NOMO-1 treated with DMSO at 0.1 percent for 48 hours (cell line): ENCODE data around the gene RUNX1.

Experiments
- DNase-seq: peaks from one replicate; lab custom pipeline; 2025; ENCODE audit not compliant: unreplicated experiment; lab: John Stamatoyannopoulos, UW

Gene RUNX1

DNA sequence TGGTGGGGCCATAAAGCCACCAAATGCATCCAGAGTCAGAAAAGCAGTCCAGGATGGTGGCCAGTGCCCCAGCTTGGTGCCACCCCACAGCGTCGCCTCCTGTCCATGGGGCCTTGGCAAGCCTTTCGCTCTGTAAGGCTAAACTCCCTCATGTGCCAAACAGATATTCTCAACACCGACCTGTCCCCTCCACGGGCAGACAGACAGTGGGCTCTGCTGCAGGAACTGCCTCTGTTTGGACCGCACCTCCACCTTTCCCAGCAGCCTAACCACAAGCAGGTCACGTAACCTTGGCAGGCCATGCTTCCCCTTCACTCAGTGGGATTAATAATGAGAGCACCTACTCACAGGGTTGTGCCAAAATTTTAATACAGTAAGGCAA, 11.7 kb downstream of the RUNX1 start:
- DNase-seq, result no peak

DNA sequence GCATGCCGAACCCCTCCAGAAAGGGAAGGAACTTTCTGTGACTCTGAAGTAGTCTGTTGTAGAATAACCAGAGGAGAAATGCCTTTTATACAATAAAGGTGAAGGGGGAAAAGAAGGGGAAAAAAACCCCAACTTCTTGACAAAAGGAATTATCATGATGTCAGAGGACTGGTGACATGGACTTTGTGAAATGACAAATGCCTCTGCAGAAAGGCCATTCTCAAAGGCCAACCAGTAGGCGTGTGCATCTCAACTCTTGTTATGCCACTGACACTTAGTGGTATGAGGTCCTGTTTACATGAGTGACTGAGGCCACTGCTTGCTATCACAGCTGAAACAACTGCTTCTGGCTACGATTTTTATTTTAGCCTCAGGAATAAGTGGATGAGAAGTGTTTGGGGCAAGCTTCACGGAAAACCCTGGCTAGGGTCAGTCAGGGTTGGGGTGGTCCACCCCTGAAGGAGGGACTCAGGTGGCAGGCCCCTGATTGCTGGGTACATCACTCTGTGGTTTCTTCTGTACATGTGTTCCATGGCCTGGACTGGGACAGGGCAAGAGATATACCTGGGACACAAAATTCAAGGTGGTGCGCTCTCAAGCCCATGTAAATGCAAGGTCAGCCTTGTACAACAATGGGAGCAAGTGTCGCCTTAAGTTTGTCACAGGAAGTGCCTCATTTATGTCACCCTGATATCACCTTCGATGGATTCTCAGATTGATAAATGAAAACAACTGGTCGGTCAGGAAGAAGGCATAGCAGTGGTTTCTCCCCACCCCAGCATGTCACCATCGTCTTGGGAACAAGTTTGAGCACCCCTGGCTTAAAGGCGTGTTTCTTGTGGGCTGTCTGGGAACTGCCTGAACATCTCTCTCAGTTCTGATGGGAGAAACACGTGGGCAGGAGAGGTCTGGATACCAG, 12.4 kb downstream of the RUNX1 start:
- no peak for DNase-seq

DNA sequence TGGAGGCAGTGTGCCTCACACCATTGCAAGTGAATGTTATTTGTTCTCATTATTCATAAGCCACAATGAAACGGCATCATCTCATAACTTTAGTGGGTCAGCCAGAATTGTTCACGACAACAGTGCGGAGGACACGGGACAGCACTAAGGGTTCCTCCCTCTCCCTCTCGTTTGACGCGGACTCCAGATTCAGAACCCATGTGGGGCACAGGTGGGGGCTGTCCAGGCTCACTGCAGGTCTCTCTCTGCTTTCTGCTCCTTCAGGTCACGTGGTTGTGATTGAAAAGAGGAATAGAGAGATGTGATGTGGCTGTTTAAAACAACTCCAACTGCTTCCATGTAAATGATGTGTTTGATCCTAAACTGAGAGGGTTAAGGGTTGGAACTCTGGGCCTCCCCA, 13.5 kb downstream of the RUNX1 start:
- no peak for DNase-seq

DNA sequence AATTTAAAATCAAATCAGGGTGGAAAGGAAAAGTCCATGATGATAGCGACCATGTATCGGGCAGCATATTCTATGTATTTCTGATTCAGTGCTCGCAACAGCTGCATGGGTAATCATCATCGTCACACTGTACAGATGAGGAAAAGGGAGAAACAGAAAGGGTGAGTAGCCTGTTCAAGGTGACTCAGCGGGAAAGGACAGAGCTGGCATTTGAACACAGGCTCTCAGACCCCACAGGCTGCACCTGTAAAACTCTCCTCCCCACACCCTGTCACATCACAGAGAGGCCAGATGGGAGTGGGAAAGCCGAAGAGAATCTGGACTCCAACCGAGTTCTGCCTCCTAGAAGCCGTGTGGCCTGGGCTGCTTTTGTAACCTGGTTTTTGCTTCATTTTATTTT, 14.0 kb downstream of the RUNX1 start:
- DNase-seq, result no peak

DNA sequence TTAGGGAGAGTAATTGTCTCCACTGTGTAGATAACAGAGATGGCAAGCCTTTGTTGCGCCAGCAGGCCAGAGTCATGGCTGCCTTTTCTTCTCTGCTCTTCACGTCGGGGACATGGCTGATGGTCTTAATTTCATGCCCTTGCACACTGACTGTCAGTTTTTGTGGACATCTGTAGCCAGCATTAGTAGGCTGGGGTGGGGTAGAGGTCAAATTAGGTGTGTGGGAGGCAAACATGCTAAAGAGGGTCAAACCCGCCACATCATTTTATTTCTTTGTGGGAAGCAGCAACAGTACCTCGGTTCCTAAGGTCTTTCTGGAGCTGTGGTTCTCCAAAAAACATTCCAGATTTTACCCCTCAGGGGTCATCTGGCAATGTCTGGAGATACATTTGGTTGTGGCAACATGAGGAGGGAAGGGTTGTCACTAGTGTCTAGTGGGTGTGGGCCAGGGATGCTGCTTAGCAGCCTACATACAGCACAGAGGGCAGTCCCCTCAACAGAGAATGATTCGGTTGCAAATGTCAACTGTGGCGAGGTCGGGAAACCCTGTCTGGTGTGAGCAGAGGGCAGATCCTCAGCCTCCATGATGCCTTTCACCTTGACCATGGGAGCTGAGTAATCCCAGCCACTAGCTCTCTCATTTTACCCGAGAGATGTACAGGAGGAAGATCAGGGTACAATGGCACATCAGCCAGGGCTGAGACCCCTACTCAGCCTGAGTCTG, 14.7 kb downstream of the RUNX1 start:
- DNase-seq, result no peak

DNA sequence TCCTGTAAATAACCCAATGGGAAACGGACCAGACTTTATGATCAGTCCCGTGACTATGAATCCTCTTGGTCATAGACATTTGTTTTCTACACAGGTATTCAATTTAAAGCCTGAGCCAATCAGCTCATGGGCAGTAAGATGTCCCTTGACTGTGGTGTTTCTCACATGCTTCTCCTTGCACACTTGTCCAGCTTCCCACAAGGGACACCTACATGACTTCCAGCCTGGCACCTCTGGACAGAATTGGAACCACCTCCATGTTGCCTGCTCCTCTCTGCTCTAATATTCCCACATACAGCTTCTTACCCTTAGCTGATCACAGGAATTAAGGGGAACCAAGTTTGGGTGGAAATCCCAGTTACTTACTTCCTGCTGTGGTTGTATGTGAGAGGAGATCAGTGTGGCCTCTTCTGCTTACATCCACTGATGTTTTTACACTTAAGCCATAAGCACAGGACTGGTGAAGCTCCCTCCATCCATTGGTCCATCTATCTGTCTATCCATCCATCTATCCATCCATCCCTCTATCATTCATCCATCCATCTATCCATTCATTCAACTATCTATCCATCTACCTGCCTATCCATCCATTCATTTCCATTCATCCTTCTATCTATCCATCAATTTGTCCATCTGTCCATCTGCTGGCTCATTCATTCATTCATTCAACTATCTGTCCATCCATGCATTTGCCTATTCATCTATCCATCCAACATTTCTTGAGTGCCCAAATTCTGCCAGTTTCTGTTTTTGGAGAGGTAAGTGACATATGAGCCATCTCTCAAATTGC, 16.4 kb downstream of the RUNX1 start:
- no peak for DNase-seq

DNA sequence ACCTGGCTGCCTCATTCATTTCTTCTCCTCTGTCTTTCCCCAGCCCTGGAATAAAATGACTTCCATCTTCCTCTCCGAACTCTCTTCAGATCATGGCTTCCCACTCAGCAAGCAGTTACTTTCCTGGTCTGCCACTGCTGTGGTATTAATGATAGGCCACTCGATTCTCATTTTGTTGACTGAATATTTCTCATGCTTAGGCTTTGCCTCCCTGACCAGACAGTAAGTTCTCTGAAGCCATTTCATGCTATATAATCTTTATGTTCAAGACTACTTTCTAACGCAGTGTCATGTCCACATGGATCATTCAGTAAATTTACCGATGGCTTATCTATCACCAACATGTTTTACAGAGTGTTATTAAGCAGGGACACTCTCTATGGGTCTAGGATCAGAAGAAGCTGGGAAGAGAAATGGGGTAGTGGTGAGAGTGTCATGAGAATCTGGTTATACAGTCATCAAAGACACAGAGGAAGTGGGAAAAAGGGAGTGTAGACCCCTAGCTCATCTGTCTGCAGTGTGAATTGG, 20.6 kb downstream of the RUNX1 start:
- no peak for DNase-seq

DNA sequence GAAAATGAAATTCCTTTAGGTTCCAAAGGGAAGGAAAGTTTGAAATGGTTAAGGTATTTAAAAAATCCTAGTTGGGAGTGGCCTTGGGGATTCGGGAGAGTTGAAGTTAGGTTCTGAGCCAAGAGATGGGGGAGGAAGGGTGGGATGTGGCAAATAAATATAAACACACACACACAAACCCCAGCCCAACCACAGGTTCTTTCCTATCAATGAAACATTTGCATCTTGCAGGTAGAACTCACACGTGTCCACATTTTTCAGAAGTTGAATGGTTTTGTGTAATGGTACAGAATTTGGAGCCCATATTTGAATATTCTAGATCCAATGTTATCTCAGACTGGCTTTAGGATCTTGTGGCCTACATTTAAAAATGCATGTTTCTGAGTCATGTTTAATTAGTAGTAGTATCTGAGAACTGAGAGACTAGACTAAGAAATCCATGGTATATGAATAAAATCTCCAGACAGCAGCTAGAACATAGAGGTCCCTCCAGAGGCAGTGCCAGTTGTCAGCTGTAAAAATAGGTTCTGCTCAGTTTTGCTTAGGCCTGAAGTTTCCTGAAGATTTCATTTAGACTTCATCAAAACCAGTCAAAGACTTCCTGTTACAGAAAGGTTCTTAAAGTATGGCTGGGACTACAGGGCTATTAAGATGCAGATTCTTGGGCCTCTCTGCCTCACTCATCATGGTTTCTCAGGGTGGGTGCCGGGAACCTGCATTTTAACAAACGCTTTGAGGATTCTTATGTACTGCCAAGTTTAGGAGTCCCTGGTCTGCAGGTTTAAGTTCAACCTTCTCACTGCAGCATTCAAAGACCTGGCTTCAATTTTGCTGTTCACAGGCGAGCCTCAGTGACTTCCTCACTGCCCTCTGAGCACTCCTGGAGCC, 21.3 kb downstream of the RUNX1 start:
- DNase-seq, result no peak

DNA sequence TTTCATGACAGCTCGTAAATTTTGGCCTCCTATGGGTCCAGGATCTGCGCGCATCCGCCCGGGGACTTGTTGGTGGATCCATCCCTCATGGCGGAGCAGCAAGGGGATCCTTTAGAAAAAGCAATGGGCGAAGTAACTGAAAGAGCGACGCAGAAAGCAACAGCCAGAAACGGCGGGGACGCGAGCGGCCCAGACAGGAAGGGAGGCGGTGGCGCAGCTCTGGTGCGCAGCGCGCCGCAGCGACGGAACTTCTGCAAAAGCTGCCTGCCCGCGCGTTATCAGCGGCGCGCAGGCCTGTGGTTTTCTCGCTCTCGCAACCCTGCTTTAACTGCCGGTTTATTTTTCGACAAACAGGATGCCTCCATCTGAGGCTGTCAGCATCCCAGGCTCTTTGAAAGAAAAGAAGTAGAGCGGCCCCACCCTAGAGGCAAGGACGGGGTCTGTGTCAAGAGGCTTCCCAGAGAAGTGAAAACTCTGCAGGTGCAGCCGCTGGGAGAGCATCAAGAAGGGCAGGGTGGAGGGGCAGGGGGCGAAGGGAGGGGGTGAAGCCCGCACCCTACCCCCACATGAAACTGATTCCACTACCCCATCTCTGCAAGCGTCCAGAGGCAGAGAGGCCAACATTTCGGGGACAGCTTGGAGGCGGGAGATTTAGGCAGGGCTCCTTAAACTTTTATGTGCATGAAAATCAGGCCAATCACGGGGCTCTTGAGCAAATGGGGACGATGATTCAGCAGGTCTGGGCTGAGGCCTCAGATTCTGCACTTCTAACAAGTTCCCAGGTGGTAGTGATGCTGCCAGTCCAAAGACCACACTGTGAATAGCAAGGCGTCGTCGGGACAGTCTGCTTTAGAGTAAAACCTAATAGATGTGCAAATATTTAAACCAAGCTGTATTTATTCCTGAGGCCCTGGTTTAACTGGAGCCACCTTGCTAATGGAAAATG, 22.2 kb downstream of the RUNX1 start:
- DNase-seq, result peak; percentile 96

DNA sequence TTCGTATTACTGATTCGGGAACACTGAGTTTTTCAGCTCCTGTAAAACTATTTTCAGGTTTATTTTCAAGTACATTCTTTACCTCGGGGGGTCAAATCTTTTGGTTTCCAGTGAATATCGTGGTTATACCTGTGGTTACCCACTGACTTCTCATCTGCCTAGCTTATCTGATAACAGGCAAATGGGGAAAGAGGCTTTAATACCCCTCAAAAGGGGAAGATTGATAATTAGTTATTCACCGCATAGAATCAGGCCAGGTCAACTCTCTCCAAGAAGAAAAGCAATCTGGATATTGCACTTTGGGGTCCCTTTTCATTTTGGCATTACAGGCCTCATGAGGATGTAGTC, 23.0 kb downstream of the RUNX1 start:
- DNase-seq, result peak; percentile 47

DNA sequence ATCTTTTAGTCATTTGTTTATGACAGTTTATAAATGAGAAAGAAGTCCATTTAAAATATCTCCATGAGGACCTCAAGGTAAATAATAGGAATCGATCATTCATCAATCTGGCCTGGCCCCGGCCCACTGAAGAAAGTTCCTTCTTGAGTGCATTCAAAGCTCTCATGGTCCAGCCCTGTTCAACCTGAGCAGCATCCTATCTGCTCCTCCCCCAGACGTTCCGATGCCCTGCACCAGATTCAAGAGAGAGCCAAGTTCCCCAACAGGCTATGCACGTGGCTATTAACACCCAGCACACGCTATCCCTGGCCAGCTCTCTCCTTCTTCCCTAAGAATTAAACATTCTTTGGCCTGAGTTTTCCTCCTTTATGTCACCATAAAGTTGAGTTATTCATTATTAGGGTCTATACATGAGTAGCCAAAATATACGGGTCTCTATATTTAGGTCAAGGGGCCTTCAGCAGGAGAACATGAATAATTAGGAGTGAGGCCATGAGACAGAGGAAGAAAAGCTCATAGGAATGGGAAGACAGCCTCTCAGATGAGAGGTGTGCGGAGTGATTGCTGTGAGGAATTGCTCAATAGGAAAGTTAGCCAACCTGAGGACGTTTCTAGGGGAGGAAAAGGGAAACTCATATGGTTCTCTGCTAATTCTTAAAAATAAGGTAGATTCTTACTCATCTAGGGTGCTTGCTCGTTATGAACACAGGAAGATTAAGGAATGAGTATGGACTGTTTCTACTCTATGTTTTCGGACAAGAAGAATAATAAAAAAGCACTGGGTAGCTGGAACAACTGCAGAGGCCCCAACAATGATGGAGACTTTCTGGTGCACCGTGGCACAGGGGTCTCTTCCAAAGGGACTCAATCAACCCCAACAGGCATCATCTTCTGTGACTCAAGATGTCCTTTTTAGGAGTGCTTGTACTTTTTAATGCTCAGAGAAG, 23.6 kb downstream of the RUNX1 start:
- peak; percentile 62 for DNase-seq

DNA sequence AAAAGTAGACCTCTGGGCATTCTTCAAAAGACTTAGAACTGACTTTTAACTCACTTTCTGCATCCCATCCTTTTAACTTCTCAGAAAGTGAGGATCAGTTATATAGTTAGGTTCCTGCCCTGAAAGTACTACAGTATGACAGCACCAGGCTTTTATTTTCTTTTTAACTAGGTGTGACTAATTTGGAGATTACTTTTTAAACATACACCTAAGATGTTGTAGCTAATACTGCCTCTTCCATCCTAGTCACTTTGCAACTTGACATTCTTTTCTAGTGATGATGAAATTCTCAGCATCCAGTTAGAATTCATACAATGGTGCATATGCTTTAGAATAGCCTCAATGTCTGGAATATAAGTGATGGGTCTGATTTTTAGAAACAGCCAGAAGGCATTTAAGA, 24.6 kb downstream of the RUNX1 start:
- DNase-seq, result no peak

DNA sequence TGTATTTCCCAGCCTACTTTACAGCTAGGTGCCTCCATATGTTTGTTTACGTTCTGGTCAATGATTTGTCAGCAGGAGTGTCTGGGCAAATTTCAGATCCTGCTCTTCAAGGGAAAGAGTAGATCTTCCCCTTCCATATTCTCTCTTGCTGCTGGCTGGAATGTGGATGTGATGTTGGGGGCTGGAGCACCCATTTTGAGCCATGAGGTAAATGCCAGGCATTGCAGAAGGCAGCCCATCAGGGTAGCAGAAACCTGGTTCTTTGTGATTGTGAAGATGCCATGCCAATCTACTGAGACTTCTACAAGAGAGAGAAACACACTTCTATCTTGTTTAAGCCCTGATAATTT, 25.1 kb downstream of the RUNX1 start:
- DNase-seq, result no peak

DNA sequence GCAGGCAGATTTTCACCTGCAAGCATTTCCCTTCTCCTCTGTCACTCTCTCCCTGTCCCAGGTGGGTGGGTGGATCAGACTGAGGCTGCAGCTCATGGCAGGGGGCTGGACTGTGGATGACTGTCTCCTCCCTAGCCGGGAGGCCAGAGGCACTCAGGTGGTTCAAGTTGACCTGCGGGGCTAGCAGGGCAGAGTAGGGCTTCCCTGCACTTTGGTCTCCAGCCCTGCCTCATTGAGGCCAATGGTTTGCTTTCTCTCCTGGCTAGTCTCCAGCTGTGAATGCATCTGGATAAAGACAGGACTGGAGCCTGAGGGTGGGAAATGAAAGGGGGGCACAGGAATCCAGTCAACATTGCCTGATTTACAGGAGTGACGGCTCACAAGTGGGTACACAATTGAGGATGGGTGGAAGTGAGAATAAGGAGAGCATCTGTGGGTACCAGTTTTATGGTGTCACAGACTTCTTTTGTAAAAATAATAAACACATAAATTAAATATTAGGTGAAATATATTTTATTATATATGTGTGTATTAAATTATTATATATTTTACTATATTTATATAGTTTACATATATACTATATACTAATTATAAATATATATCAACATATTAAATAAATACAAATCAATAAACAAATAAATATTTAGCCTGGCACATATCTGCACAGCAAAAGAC, 25.6 kb downstream of the RUNX1 start:
- no peak for DNase-seq

DNA sequence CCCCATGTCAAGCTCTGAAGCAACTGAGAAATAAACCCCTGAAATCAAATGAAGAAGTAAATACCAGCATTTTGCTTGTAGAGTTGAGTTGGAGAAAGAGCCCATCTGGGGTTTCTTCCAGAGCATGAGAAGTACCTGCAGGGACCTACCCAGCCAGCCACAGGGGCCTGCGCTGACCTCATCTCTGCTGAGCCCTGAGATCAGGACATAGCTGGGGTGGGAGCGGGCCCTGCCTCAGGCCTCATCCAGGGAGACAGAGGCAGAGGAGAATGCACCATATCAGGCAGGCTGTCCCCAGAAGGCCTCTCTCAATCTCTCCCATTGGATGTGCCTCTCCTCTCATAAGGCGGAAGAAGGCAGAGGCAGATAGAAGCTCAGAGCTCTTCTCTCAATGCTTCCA, 27.6 kb downstream of the RUNX1 start:
- DNase-seq, result no peak

DNA sequence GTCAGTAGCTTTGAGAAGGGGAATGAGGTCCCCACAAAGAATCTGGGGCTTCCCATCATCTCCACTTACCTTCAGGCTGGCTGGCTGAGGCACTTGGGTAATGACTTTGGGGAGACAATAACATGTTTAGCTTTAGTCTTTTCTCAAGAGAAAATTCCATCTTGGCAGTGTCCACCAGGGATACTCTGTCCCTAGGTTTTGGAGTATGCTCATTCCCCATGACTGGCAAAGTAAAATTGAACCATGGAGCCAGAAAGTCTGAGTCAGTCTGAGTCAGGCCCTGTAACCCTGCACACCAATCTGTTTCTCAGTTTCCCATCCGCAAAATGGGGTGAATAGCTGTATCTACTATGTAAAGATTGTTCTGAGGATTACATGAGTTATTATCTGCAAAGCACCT, 28.2 kb downstream of the RUNX1 start:
- no peak for DNase-seq

DNA sequence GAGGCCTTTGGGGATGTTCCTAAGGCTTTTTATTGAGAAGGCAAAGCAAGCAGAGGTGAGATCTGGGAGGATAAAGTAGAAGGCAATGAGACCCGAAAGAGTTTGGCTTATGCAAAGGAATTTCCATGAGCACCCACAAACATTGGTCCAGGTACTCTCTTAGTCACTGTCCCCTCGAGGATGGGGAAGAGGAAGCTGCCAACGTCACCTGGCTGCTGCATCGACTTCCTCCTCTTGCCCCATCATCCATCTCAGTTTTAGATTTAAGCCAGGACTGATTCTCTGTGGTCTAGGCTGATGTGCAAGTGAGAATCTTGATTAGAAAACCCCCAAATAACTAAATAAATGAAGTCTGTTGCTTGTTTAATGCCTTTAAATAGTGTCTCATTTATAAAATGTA, 28.7 kb downstream of the RUNX1 start:
- DNase-seq, result peak; percentile 13

DNA sequence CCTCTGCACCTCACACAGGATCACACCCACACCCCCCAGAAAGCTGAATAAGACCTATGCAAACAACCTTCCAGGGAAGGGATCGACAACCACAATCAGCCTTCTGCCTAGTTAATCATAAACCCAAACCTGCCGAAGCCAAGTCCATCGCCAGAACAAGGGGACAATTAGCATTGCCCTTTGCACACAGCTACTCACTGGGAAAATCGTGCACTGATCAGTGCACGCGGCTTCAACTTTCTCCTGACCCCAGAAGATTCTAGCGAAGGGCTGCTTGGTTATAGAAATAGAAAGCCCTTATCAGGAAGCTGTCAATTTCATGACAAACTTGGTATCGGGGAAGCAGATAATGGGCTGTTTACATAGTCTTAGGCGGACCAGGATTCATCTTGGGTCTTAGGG, 29.5 kb downstream of the RUNX1 start:
- DNase-seq, result no peak
